T-helper 1 cell treated with Interleukin-12 subunit alpha and Interleukin-12 subunit beta and Interleukin-4 antibody, amounts not matched to agents 30 ng/mL and 1 ng/mL, for 36 hours (primary cell): ENCODE data around the gene KRT26. TPM values are rescaled to one million over a fixed set of nuclear protein-coding genes. Genes with fewer than 3 reads are reported as not detected.

Source experiments
- intact Hi-C: fragments of 100-400 bp; cut with micrococcal nuclease; formaldehyde crosslinking; loops from one replicate; pipeline ENCODE4 v1.15.1; 2024
- total RNA-seq: library from RNA; stranded (reverse); gene quantifications from 2 replicates; pipeline ENCODE4 v1.2.3, GENCODE V29; 2022

Gene KRT26
- total RNA-seq, 1 donor from 2014 or later = not detected

DNA sequence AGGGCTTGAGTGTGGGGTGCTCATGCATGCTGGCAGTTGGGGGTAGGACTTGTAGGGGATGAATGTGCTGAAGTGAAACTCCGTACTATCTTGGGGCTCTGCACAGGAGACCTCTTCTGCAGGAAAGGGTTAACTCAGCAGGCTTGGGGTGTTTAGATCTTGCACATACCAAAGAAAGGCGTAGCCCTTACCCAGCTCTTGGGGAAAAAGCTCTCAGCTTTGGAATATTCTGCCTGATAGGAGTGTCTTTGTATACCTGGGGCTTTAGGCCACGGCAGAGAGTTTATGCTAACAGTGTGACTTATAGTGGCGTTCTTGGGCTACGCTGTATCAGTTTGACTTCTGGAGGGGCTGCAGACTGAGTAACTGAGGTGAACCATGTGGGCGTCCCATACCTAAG is 38.0 kb downstream of the KRT26 start:
- intact Hi-C loops = no loop called here

DNA sequence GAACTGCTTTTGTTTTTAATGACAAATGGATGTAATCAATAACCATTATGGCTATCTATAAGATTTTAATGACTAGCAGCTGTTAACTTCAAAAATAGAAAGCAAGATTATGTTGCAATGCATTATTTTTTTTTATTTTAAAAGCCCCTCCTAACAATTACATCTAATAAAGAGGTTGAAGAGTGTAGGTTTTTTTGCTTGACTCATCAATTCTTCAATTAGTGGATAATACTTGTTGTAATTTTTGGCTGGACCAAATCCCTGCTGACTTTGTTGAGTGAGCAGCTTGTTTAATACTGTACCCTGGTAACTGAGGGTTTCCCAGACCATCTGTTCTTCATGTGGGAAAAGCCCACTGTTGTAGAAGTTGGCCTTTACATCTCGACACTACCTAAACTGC is 41.0 kb downstream of the KRT26 start:
- intact Hi-C loops = no loop called here

DNA sequence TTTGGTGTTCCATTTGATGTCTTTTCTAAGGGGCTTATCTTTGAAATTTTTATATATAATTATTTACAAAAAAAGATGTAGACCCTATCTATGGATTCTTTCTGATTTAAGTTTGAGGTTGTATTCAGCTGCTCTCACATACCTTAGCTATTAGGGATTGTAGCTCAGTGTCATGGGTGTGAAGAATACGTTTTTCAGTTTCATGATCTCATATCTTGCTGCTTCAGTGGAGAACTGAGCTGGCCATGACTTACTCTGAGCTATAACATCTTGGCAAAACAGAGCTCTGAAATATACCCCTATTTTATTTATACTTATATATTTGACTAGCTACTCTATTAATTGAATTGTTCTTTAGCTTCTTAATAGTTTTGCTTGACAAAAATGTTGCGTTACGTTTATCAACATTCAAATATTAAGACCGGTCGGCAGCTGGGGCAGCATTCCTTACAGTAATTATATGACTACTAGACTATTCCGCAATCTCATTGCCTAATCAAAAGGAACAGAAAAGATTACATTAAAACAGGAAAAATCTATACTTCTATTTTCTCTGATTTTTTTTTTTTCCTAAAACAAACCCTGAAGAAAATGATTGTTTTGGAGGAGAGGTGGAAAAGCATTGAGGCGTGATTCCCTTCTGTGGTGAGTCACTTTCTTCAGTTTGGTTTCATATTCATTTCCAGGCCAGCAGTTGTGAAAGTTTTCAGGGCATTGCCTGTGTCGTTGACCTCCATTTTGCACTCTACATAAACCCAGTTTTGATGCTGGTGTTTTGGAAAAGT is 44.4 kb downstream of the KRT26 start:
- intact Hi-C loops = loop anchor here (1.0 to 5.0 kb wide), 2 partner anchors 107 to 165 kb away; no protein-coding TSS in a partner anchor

DNA sequence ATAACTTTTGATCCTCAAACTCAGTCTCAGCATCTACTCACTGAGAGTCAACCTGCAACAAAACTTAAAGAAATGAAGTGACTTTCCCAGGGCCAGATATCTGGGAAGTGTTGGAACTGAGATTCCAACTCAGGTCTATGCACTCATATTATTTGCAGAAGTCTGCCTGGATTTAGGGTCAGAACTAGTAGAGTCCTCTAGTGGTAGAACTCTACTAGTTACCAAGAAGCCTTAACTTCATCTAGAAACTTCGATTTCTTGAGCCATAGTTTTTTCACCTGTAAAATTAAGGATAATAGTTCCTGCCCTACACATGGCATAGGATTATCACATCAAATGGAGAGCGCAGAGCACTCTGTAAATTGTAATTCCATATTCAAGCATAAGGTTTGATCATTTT is 45.1 kb downstream of the KRT26 start:
- intact Hi-C loops = loop anchor here (1.0 to 5.0 kb wide), 2 partner anchors 107 to 165 kb away; no protein-coding TSS in a partner anchor

DNA sequence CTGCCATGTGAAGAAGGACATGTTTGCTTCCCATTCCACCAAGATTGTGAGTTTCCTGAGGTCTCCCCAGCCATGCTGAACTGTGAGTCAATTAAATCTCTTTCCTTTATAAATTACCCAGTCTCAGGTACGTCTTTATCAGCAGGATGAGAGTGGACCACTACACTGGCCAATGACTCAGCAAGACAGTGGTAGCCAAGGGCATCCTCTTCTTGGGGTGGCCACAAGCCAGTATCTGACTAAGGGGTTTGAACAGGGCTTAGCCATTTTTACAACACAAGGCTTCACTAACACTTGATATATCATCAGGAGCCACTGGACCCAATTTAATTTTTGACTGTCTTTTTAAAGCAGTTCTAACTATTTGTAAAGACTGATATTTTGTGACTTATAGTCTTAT is 47.3 kb downstream of the KRT26 start:
- intact Hi-C loops = loop anchor here (5.0 kb wide), 1 partner anchor 162 kb away; no protein-coding TSS in a partner anchor

DNA sequence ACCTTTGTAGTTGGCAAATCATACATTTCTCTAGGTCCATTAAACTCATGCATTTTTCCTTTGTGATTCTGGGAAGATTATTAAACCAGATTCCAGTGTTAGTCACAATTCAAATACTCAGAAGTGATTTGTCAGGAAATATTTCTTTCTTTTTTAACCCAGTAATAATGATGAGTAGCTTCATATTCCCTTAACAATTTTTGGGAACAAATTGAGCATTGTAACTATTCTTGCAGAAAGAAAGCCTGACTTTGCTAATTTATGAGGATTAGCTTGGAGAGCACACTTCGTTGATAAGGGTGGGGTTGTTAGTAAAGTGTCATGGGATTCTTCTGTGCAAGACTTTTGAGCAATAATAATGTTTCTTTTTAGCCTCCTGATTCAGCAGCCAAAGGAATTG is 49.8 kb downstream of the KRT26 start:
- intact Hi-C loops = no loop called here

DNA sequence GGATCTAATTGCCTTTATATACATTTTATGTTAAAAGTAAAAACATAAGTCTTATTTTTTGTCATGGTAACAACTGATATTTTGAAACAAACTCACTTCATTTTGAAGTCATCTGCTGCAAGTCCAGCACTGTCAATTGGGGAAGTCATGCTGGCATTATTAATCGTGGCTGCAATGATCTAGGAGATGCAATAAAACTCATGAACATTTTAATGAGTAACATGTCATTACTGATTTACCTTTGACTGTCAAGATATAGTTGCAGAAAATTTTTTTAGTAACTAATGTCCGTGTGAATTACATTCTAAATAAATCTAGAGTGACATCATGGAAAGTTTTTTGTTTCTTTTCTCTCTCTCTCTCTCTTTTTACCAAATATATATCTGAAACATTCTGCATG is 51.1 kb downstream of the KRT26 start:
- intact Hi-C loops = no loop called here

DNA sequence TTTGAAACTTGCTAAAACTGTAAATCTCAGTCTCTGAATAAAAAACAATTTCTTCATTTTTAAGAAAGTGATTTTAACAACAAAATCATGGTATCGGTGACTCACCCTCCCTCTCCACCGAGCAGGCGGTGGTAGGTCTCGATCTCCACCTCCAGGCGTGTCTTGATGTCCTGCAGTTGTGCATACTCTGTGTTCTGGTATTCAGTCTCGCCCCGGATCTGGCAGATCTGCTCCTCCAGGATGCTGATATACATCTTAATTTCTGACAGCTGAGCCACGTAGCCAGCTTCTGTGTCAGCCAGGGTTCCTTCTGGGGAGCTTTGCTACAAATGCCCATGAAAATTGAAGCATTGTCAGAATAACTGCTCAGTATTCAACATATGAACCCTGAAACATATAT is 53.1 kb downstream of the KRT26 start:
- intact Hi-C loops = no loop called here

DNA sequence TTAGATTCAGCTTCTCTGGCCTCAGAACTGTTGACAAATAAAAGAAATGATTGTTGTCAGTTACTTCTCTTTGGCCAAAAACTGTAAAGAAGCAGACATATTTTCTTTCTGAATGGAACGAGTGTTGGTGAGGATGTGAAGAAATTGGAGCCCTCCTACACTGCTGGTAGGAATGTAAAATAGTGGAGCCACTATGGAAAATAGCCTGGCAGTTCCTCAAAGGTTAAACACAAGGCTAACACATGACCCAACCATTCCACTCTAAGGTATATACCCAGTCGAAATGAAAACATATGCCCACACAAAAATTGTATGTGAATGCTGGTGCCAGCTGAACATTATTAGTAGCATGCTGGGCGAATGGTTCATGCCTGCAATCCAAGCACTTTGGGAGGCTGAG is 54.2 kb downstream of the KRT26 start:
- intact Hi-C loops = no loop called here

Other genes with a start within 250 kb of the KRT26 start
- 169 and 171 TPM in 2 replicates for gene CCR7, start 206.7 kb downstream of the KRT26 start, total RNA-seq
- gene SMARCE1, start 124.4 kb downstream of the KRT26 start, total RNA-seq = 96.3 and 98.8 TPM in 2 replicates
- not detected in 2 replicates for gene KRT222, start 107.0 kb downstream of the KRT26 start, total RNA-seq
- gene KRT24, start 68.4 kb downstream of the KRT26 start, total RNA-seq = not detected in 2 replicates
- not detected in 2 replicates for gene KRT25, start 16.9 kb downstream of the KRT26 start, total RNA-seq
- gene KRT27, start 10.3 kb upstream of the KRT26 start, total RNA-seq = not detected in 2 replicates
- gene KRT28, start 27.8 kb upstream of the KRT26 start, total RNA-seq = not detected in 2 replicates
- gene KRT10, start 50.4 kb upstream of the KRT26 start, total RNA-seq = 21.0 and 25.6 TPM in 2 replicates
- gene KRT12, start 95.0 kb upstream of the KRT26 start, total RNA-seq = not detected in 2 replicates
- gene KRT20, start 113.0 kb upstream of the KRT26 start, total RNA-seq = not detected in 2 replicates
- gene KRT23, start 165.4 kb upstream of the KRT26 start, total RNA-seq = not detected in 2 replicates
- gene KRT39, start 194.7 kb upstream of the KRT26 start, total RNA-seq = not detected in 2 replicates
- not detected in 2 replicates for gene KRT40, start 212.1 kb upstream of the KRT26 start, total RNA-seq
- gene KRTAP3-3, start 222.0 kb upstream of the KRT26 start, total RNA-seq = not detected in 2 replicates
- not detected in 2 replicates for gene KRTAP3-2, start 227.7 kb upstream of the KRT26 start, total RNA-seq
- not detected in 2 replicates for gene KRTAP3-1, start 236.9 kb upstream of the KRT26 start, total RNA-seq